GM12878 (cell line): Measurements from ENCODE around the gene TP63. TPM values are rescaled to one million over a fixed set of nuclear protein-coding genes. Genes with fewer than 3 reads are reported as not detected.

Experiments
- CUX1 ChIP-seq: IDR thresholded peaks from 2 replicates; pipeline ENCODE4 v1.6.1; 2012; ENCODE audit warnings: improper control_type of control experiment, low read depth, low read length; ENCODE audit not compliant: insufficient replicate concordance
- IKZF2 ChIP-seq, 2 experiments: fragments of 450-650 bp; IDR thresholded peaks; 2 replicates each; pipeline ENCODE4 v1.6.1; 2017; ENCODE audit warnings: mild to moderate bottlenecking in 2 of 2, moderate library complexity in 2 of 2
- NKRF ChIP-seq: fragments of 450-650 bp; conservative IDR thresholded peaks from 2 replicates; pipeline ENCODE4 v1.6.1; 2017; ENCODE audit warnings: mild to moderate bottlenecking, moderate library complexity
- PBX3 ChIP-seq: IDR thresholded peaks from 2 replicates; pipeline ENCODE4 v1.6.1; 2011; ENCODE audit warnings: mild to moderate bottlenecking, low read depth, low read length, moderate library complexity; ENCODE audit not compliant: insufficient replicate concordance
- PRDM15 ChIP-seq: fragments of 450-650 bp; formaldehyde crosslinking; IDR thresholded peaks from 2 replicates; pipeline ENCODE4 v1.4.0; 2020; ENCODE audit warnings: mild to moderate bottlenecking, moderate library complexity
- SIX5 ChIP-seq: IDR thresholded peaks from 2 replicates; pipeline ENCODE4 v1.6.1; 2011; ENCODE audit warnings: mild to moderate bottlenecking, low read depth, low read length, moderate library complexity; ENCODE audit not compliant: severe bottlenecking
- ZBTB11 ChIP-seq: fragments of 450-650 bp; formaldehyde crosslinking; IDR thresholded peaks from 2 replicates; pipeline ENCODE4 v1.5.0; 2022; ENCODE audit warnings: mild to moderate bottlenecking, missing genetic modification characterization
- ZNF687 ChIP-seq: fragments of 450-650 bp; IDR thresholded peaks from 2 replicates; pipeline ENCODE4 v1.6.1; 2017; ENCODE audit warnings: mild to moderate bottlenecking, moderate library complexity
- polyA plus RNA-seq, 11 experiments: library from polyadenylated mRNA; depleted of rRNA in 4 of 11; unstranded in 6 of 11; stranded (reverse) in 5 of 11; fragments of >200 nt; fragmentation: Nextera tagmentation in 4 of 11; fragmentation: Illumina TruSeq in 1 of 11; extraction: Ambion mirVana in 4 of 11; extraction: Trizol in 1 of 11; gene quantifications; 1 replicate in 1 of 11; 2 replicates in 10 of 11; pipeline versions ENCODE4 v1.2.1 to v1.2.3, GENCODE V29; 2011 to 2016; ENCODE audit warnings: inconsistent platforms in 2 of 11, missing spikeins in 2 of 11, low read depth in 1 of 11
- total RNA-seq, 4 experiments: library from RNA; depleted of rRNA in 3 of 4; stranded (reverse); fragments of >200 nt in 3 of 4; fragmentation: Illumina TruSeq in 1 of 4; extraction: Trizol in 1 of 4; gene quantifications; 2 replicates each; pipeline versions ENCODE4 v1.2.1 to v1.2.3, GENCODE V29; 2013 to 2021

TP63 gene
- total and polyA plus RNA-seq, 10 of the 15 experiments (the other 5 are each of a cell fraction or from before 2014, with no cell fraction given), result 1.4 to 10.8 (median 6.2) TPM

GRCh38 chr3:189820365-189820720 lies 189.2 kb downstream of the TP63 start (continued):
- TF ChIP-seq ZNF687 (no peak), NKRF (no peak), ZBTB11 (CRISPR knock-in tag) (no peak), PBX3 (no peak), IKZF2 (IDR thresholded peaks at IDR 0.05) (no peak), CUX1 (peak; percentile 20), SIX5 (no peak), PRDM15 (CRISPR knock-in tag) (no peak)
